Measurements from ENCODE around the gene CMTR1.

DNA sequence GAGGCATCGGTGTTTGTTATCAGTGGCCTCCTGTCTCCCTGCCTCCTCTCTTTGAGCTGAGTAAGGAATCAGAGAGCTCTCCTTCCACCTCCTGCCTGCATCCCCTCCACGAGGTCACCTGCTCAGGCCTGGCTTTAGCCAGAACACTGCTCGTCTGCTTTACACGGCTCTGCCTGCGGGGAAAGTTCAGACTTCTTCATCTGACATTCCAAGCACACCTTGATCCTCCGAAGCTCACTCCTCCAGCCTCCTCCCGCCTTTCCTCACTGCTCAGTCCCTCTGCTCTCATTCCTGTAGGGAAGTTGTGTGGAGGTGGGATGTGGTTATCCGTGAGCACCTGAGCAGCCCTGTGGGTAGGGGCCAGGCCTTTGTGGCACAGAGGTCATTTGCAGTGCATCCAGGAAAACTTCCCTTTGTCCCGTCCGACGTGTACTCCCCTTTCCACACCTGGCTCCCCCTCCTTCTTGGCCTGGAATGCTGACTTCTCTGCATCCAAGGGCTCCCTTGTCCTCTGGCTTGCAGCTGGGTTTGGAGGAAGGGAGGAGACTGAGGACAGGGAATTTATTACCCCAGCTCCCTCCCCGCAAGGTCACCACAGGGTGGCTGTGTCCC lies 79.5 kb downstream of the CMTR1 start:
- TF ChIP-seq, protein P1, sequence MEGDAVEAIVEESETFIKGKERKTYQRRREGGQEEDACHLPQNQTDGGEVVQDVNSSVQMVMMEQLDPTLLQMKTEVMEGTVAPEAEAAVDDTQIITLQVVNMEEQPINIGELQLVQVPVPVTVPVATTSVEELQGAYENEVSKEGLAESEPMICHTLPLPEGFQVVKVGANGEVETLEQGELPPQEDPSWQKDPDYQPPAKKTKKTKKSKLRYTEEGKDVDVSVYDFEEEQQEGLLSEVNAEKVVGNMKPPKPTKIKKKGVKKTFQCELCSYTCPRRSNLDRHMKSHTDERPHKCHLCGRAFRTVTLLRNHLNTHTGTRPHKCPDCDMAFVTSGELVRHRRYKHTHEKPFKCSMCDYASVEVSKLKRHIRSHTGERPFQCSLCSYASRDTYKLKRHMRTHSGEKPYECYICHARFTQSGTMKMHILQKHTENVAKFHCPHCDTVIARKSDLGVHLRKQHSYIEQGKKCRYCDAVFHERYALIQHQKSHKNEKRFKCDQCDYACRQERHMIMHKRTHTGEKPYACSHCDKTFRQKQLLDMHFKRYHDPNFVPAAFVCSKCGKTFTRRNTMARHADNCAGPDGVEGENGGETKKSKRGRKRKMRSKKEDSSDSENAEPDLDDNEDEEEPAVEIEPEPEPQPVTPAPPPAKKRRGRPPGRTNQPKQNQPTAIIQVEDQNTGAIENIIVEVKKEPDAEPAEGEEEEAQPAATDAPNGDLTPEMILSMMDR (conservative IDR thresholded peaks at IDR 0.05; ENCODE audit: low read length) = no peak
- no peak for TF ChIP-seq EZH2phosphoT487 (IDR thresholded peaks at IDR 0.05; ENCODE audit: borderline replicate concordance, low read depth, low read length)
